Ectodermal cell (in vitro differentiated cells): ENCODE results near the gene PPP2R5A.

Source experiments
- H3K27ac ChIP-seq: 2 replicates; pipeline ENCODE4 v1.7.0; 2013; ENCODE audit warnings: mild to moderate bottlenecking, low read depth, low read length; ENCODE audit not compliant: insufficient read depth, poor library complexity, severe bottlenecking
- H3K27me3 ChIP-seq: 2 replicates; pipeline ENCODE4 v1.7.0; 2013; ENCODE audit warnings: mild to moderate bottlenecking, low read length; ENCODE audit not compliant: insufficient read depth, control insufficient read depth, poor library complexity, severe bottlenecking
- H3K36me3 ChIP-seq: one replicate; pipeline ENCODE4 v1.7.0; 2013; ENCODE audit warnings: low read length; ENCODE audit not compliant: control insufficient read depth, insufficient read depth
- H3K4me1 ChIP-seq: one replicate; pipeline ENCODE4 v1.7.0; 2013; ENCODE audit warnings: low read length; ENCODE audit not compliant: control insufficient read depth, insufficient read depth
- H3K4me3 ChIP-seq: 2 replicates; pipeline ENCODE4 v1.7.0; 2013; ENCODE audit warnings: low read depth, low read length, control low read depth; ENCODE audit not compliant: insufficient read depth
- H3K9me3 ChIP-seq: 2 replicates; pipeline ENCODE4 v1.7.0; 2013; ENCODE audit warnings: mild to moderate bottlenecking, low read length, moderate library complexity; ENCODE audit not compliant: control insufficient read depth
- WGBS, 2 experiments: methylation state at CpG; one replicate each; pipeline ENCODE4 v1.1.7; 2013; ENCODE audit warnings: missing lambda C conversion rate in 2 of 2; 5-methylcytosine and 5-hydroxymethylcytosine counted together

PPP2R5A gene

DNA sequence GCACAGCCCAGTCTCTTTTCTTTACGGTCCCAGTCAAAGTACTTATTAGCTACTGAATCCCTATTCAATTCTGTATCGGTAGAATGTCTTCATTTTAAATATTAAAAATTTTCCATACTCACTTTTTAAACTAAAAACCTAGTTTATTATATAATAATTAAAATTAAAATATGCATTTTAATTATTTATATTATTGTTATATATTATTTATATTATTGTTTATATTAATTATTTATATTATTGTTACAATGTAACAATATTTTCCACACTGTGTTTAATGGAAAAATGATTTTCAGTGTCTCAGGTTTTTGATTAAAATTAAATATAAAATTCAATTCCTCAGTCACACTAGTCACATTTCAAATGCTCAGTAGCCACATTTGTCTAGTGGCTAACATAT lies 18.2 kb upstream of the PPP2R5A start:
- peaks cover 4% of the 10 kb centered on the region for H3K4me1 ChIP-seq
- H3K27me3 ChIP-seq, result no peaks in the 10 kb centered on the region
- H3K4me3 ChIP-seq, result no peak overlapping the region
- H3K9me3 ChIP-seq, result no peaks in the 10 kb centered on the region
- no peak overlapping the region for H3K27ac ChIP-seq
- H3K36me3 ChIP-seq, result no peaks in the 10 kb centered on the region
- 93 to 95% methylated on average over 1 to 2 of the region's 2 CpGs for WGBS, 2 experiments

DNA sequence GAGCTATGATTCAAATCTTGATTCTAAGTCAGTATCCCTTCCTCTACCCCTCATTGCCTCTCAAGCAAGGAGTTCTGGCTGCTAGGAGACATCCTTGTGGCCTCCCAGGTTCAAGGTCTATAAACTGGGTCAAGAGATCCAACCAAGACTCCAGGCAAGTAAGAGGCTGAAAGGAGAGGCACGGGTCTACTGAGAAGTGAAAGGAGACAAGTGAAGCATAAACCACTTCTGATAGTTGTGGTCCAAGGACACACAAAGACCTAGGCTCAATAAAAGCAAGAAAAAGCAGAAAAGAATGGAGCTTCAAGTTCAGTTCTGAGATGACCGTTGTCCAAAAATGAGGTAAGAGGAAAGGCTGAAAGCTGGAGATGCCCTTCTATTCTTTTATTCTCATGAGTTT lies 17.8 kb upstream of the PPP2R5A start:
- H3K4me3 ChIP-seq, result no peak overlapping the region
- 47 to 48% methylated on average over 2 of the region's 2 CpGs for WGBS, 2 experiments
- no peaks in the 10 kb centered on the region for H3K27me3 ChIP-seq
- no peaks in the 10 kb centered on the region for H3K9me3 ChIP-seq
- H3K4me1 ChIP-seq, result peaks cover 4% of the 10 kb centered on the region
- H3K27ac ChIP-seq, result no peak overlapping the region
- H3K36me3 ChIP-seq, result no peaks in the 10 kb centered on the region

- no peak overlapping the region for H3K4me3 ChIP-seq
- H3K9me3 ChIP-seq, result no peaks in the 10 kb centered on the region
- H3K27ac ChIP-seq, result no peak overlapping the region
- H3K36me3 ChIP-seq, result no peaks in the 10 kb centered on the region
- peaks cover 4% of the 10 kb centered on the region for H3K4me1 ChIP-seq
- no peaks in the 10 kb centered on the region for H3K27me3 ChIP-seq
These were observed 15.9 kb upstream of the PPP2R5A start for GRCh38 chr1:212269306-212269705.

GRCh38 chr1:212270564-212270963 lies 14.6 kb upstream of the PPP2R5A start:
- no peaks in the 10 kb centered on the region for H3K36me3 ChIP-seq
- WGBS, 2 experiments, result 61 to 80% methylated on average over 2 of the region's 2 CpGs
- no peaks in the 10 kb centered on the region for H3K9me3 ChIP-seq
- peaks cover 4% of the 10 kb centered on the region for H3K4me1 ChIP-seq
- no peaks in the 10 kb centered on the region for H3K27me3 ChIP-seq
- H3K4me3 ChIP-seq, result no peak overlapping the region
- H3K27ac ChIP-seq, result no peak overlapping the region

DNA sequence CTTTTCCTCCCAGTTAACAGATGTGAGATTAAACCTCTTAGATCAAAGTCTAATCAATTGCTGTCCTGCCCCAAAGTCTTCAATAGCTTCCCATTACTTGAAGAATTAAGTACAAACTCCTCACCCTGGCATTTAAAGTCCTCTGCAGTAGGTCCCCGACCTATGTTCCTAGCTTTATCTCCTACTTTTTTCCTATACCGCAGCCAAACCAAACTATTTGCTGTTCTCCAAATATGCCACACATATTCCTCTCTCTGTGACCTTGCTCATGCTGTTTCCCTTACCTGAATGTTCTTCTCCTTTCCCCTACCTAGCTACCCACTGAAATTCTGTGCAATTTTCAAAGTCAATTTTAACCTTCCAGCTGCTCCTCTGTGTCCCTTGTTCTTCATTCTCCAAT lies 14.0 kb upstream of the PPP2R5A start:
- H3K36me3 ChIP-seq, result no peaks in the 10 kb centered on the region
- WGBS, 2 experiments, result 88 to 92% methylated on average over 2 of the region's 2 CpGs
- no peaks in the 10 kb centered on the region for H3K27me3 ChIP-seq
- H3K9me3 ChIP-seq, result no peaks in the 10 kb centered on the region
- H3K4me3 ChIP-seq, result no peak overlapping the region
- peaks cover 4% of the 10 kb centered on the region for H3K4me1 ChIP-seq
- H3K27ac ChIP-seq, result no peak overlapping the region

DNA sequence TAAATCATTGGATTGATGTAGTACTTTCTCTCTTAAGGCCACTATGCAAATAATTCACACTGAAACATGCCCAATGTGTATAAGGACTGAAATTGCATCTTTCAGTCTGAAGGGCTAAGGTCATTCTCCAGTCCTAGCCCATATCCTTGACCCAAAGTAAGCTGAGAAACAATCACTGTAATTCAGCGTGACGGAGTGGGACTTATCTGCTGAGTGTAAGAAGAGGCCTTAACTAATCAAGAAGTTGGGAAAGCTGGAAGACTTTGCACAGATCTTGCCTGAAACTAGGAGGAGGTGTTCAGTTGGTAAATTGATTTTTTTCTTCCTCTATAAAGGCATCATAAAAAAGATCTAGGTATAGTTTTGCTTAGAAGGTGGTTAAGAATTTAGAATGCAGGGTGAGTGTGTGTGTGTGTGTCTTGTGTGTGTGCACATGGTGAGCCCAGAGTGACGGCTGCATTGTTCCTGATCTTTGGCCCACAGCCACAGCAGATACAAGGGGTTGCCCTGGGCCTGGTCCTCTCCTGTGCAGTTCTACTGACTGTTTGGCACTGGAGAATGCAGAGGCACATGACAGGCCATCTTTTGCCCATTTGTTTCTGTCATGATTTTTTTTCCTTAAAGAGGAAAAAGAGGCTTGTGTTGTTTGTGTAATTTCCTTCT lies 13.3 kb upstream of the PPP2R5A start:
- 90 to 95% methylated on average over 3 of the region's 3 CpGs for WGBS, 2 experiments
- no peaks in the 10 kb centered on the region for H3K9me3 ChIP-seq
- H3K36me3 ChIP-seq, result no peaks in the 10 kb centered on the region
- H3K27me3 ChIP-seq, result no peaks in the 10 kb centered on the region
- no peak overlapping the region for H3K4me3 ChIP-seq
- peaks cover 4% of the 10 kb centered on the region for H3K4me1 ChIP-seq
- H3K27ac ChIP-seq, result no peak overlapping the region

GRCh38 chr1:212281590-212281989 lies 3.6 kb upstream of the PPP2R5A start:
- Histone ChIP-seq H3K36me3 (no peaks in the 10 kb centered on the region), H3K4me3 (no peak overlapping the region), H3K27me3 (peaks cover 4% of the 10 kb centered on the region), H3K9me3 (no peaks in the 10 kb centered on the region), H3K27ac (no peak overlapping the region), H3K4me1 (no peaks in the 10 kb centered on the region)
- WGBS, 2 experiments, result 76 to 89% methylated on average over 1 to 2 of the region's 2 CpGs

DNA sequence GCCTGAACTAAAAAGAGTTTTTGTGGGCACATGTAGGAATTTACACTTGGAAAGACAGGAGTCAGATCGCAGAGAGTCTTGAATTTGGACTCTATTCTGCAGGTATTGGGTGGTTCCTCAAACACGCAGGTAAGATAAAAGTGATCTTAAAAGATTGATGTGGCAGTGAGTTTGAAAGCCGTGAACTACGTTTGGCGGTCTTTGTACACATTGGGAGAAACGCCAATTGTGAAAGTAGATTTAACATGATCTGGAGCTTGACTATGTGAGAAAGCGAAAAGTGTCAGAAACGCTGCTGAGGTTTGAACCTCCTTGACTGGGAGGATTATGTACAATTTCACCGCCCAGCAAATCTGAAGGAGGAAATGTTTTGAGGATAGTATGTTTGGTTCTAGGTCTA lies 1.5 kb upstream of the PPP2R5A start:
- Histone ChIP-seq H3K4me1 (no peaks in the 10 kb centered on the region), H3K27me3 (peaks cover 4% of the 10 kb centered on the region), H3K9me3 (no peaks in the 10 kb centered on the region), H3K36me3 (no peaks in the 10 kb centered on the region), H3K27ac (no peak overlapping the region), H3K4me3 (no peak overlapping the region)
- 93 to 95% methylated on average over 9 of the region's 9 CpGs for WGBS, 2 experiments

- Histone ChIP-seq H3K4me1 (no peaks in the 10 kb centered on the region), H3K36me3 (no peaks in the 10 kb centered on the region), H3K27me3 (peaks cover 4% of the 10 kb centered on the region), H3K9me3 (no peaks in the 10 kb centered on the region), H3K27ac (no peak overlapping the region), H3K4me3 (peak overlapping the region; percentile 89)
- WGBS, 2 experiments, result 28 to 29% methylated on average over 14 of the region's 14 CpGs
These were observed 872 bp upstream of the PPP2R5A start for GRCh38 chr1:212284332-212284743.

DNA sequence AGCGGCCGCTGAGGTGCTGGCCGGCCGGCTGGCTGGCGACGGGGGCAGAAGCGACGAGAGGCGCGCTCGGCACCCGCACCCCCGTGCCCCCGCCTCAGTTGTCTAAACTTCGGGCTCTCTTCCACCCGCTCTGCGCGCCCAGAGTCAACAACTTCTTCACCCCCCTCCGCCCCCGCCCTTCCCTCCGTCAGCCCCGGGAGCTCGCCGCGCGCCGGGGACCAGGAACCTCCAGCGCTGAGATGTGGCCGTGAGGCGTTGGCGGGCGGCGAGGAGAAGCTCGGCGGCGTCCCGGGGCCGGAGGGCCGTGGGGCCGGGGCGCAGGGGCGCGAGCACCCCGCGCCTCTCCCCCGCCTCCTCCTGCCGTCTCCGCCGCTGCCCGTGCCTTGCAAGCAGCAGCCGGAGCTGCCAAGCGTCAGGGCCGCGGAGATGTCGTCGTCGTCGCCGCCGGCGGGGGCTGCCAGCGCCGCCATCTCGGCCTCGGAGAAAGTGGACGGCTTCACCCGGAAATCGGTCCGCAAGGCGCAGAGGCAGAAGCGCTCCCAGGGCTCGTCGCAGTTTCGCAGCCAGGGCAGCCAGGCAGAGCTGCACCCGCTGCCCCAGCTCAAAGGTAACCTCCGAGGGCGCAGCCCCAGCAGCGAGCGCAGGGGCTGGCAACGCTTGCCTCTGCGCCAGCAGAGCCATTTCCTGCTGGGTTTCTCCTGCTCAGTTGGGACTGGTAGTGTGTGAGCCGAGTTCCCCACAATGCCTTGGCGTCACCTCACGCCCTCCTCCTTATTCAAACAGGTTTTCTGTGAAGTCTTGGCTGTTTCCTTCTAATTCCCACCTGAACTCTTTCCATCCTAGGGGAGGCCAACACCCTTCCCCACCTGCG lies 710 bp downstream of the PPP2R5A start:
- H3K4me1 ChIP-seq, result no peaks in the 10 kb centered on the region
- peaks cover 4% of the 10 kb centered on the region for H3K27me3 ChIP-seq
- WGBS, 2 experiments, result 0% methylated on average over 85 of the region's 85 CpGs
- H3K27ac ChIP-seq, result peak overlapping the region; percentile 74
- no peaks in the 10 kb centered on the region for H3K36me3 ChIP-seq
- no peaks in the 10 kb centered on the region for H3K9me3 ChIP-seq
- peak overlapping the region; percentile 89 for H3K4me3 ChIP-seq
